Kidney epithelial cell (primary cell): Measurements from ENCODE around the gene MTLN. TPM values are rescaled to one million over a fixed set of nuclear protein-coding genes. Genes with fewer than 3 reads are reported as not detected.
"Not testable (repeated sequence)": the region's sequence is repeated elsewhere in the genome, so short reads cannot be mapped to it uniquely, and the experiment has no call there.

Experiments
- DNase-seq: peaks from one replicate; pipeline ENCODE4 v3.0.0-alpha.2; 2010; ENCODE audit warnings: low read depth
- H3K27me3 ChIP-seq: 2 replicates; pipeline ENCODE4 v1.6.0; 2011; ENCODE audit warnings: low read length; ENCODE audit not compliant: control insufficient read depth, insufficient read depth
- H3K36me3 ChIP-seq: 2 replicates; pipeline ENCODE4 v1.5.1; 2011; ENCODE audit warnings: low read length; ENCODE audit not compliant: control insufficient read depth, insufficient read depth
- H3K4me3 ChIP-seq: 2 replicates; pipeline ENCODE4 v1.5.1; 2011; ENCODE audit warnings: low read depth, mild to moderate bottlenecking, control low read depth, low read length
- total RNA-seq: library from RNA; depleted of rRNA; stranded (reverse); fragments of >200 nt; gene quantifications from 2 replicates; pipeline ENCODE4 v1.2.3, GENCODE V29; 2015
- TF ChIP-seq, protein P1 (sequence below): IDR thresholded peaks from 2 replicates; pipeline ENCODE4 v1.5.1; 2011; ENCODE audit warnings: mild to moderate bottlenecking, moderate library complexity, low read length, control low read depth, inconsistent platforms; ENCODE audit not compliant: insufficient read depth, poor library complexity, severe bottlenecking

Gene MTLN, protein sequence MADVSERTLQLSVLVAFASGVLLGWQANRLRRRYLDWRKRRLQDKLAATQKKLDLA
- total RNA-seq = 52.2 and 71.8 TPM in 2 replicates

GRCh38 chr2:110211938-110212858 lies at the start of gene MTLN:
TSS of gene MTLN (minus strand) at chr2:110212547. CDS start at chr2:110212525, 22 bp downstream.
- H3K27me3 ChIP-seq = peaks cover 3% of the 10 kb centered on the region
- TF ChIP-seq, protein P1, sequence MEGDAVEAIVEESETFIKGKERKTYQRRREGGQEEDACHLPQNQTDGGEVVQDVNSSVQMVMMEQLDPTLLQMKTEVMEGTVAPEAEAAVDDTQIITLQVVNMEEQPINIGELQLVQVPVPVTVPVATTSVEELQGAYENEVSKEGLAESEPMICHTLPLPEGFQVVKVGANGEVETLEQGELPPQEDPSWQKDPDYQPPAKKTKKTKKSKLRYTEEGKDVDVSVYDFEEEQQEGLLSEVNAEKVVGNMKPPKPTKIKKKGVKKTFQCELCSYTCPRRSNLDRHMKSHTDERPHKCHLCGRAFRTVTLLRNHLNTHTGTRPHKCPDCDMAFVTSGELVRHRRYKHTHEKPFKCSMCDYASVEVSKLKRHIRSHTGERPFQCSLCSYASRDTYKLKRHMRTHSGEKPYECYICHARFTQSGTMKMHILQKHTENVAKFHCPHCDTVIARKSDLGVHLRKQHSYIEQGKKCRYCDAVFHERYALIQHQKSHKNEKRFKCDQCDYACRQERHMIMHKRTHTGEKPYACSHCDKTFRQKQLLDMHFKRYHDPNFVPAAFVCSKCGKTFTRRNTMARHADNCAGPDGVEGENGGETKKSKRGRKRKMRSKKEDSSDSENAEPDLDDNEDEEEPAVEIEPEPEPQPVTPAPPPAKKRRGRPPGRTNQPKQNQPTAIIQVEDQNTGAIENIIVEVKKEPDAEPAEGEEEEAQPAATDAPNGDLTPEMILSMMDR = no peak
- H3K4me3 ChIP-seq = peak within 1 kb of the TSS; percentile 68
- no peaks in the 10 kb centered on the region for H3K36me3 ChIP-seq
- no peak for DNase-seq

- DNase-seq, H3K27me3 ChIP-seq, H3K4me3 ChIP-seq, H3K36me3 ChIP-seq: not testable (repeated sequence)
Observed at GRCh38 chr2:110261910-110262309, 49.6 kb upstream of the MTLN start.

DNA sequence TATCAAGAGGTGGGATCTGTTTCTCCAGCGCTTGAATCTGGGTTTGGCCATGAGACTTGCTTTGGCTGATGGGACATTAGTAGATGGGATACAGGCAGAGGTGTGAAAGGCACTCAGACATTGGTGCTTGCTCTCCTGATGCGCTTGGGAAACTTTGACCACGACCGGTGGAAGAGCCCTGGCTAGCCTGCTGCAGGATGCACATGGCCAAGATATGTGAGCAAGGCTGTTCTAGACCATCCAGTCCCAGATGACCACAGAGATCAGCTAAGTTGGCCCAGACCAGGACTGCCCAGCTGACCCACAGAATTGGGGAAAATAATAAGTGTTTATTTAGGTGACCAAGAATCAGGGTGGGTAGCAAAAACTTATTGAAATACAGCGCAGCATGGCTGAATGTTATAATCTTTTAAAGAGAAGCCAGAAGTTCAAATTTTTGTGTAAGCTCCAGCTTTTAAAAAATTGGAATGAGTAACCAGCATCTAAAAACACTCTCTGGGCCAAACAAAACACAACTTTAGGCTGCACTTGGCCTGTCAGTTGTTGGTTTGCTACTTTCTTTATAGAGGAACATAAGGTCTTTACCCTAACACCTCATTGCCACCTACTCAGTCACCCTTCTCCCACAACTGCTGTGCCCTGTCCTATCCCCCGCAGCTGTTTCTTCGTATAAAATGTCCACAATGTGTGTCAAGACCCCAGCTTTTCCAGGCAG lies 35.9 kb upstream of the MTLN start:
- not testable (repeated sequence) for H3K36me3 ChIP-seq, DNase-seq

DNA sequence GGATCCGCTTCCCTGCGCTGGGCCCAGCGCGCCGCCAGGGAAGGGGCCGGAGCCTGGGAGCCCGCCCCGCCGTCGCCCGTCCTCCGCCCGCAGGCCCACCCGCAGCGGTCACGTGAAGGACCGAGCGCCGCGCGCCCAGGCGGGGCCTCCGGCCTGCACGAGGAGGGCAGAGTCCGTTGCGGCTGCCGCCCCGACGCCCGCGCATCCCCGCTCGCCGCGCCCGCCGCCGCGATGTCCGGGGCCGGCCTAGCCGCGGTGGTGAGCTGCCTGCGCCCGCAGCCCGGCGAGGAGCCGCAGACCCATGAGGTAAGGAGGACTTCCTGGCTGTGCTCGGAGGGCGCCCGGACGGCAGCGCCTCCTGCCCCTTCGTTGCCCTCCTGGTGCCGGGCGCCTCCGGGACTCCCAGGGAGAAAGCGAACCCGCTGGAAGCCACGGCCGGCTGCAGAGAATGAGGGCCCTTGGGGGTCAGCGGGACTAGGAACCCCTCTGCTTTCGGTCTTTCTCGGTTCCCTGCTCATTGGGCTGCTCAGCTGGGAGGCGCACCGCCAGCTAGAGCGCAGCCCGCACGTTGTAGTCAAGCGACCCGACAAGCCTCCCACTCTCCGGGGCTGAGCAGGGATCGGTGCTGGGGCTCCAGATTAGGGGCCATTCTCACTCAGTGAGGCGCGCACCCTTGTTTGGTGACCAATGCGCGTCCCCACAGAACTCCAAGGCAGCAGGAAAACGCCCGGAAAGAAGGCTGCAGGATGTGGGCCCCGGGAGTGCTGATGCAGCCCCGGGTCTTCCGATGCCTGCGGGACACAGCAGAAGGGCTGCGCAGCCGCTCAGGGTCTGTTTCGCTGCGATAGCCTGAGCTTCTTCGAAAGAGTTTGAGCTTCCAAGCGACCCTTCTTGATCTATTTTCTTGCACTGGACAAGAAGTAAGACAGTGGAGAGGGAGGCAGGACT lies 33.4 kb upstream of the MTLN start:
- H3K36me3 ChIP-seq, H3K4me3 ChIP-seq, H3K27me3 ChIP-seq, DNase-seq: not testable (repeated sequence)

More for the DNA sequence above, 35.9 kb upstream of the MTLN start:
- not testable (repeated sequence) for H3K4me3 ChIP-seq, H3K27me3 ChIP-seq

DNA sequence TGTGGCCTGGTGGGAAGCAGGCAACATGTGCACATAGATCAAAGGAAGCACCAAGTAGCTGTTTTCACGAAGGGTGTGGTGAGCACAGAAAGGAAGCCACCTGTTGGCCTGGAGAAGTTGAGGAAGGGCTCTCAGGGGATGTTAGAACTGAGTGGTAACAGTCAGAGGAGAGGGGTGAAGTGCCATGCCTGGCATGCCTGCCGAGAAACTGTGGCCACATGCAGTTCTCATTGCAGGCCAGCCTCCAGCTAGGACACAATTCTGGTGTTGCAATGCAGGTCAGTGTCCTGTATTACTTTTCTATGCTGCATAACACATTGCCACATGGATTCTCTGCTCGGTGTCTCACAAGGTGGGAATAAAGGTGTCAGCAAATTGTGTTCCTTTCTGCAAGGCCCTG lies 30.9 kb upstream of the MTLN start:
- DNase-seq, H3K4me3 ChIP-seq, H3K36me3 ChIP-seq, H3K27me3 ChIP-seq: not testable (repeated sequence)

- H3K4me3 ChIP-seq, H3K36me3 ChIP-seq, H3K27me3 ChIP-seq, DNase-seq: not testable (repeated sequence)
Observed at GRCh38 chr2:110234514-110234913, 22.2 kb upstream of the MTLN start.

GRCh38 chr2:110229886-110230285 lies 17.5 kb upstream of the MTLN start:
- DNase-seq, H3K36me3 ChIP-seq, H3K27me3 ChIP-seq, H3K4me3 ChIP-seq: not testable (repeated sequence)

DNA sequence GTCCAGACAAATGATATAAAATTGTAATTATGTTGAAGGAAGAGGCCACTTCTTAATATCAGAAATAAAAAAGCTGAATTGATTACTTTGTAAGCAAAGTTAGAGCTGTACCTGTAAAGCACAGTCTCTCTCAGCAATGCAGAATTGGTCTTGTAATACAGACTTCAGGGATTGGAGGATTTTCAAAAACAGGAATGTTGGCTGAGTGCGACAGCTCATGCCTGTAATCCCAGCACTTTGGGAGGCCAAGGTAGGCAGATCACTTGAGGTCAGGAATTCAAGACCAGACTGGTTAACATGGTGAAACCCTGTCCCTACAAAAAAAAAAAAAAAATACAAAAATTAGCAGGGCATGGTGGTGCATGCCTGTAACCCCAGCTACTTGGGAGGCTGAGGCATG lies 10.3 kb upstream of the MTLN start:
- not testable (repeated sequence) for DNase-seq, H3K27me3 ChIP-seq, H3K4me3 ChIP-seq, H3K36me3 ChIP-seq

- no peak for DNase-seq
- TF ChIP-seq, protein P1 = no peak
- Histone ChIP-seq H3K4me3 (no peak overlapping the region), H3K27me3 (no peaks in the 10 kb centered on the region), H3K36me3 (no peaks in the 10 kb centered on the region)
Observed at GRCh38 chr2:110221938-110222337, 9.6 kb upstream of the MTLN start.
